HG03095 (cell line): ENCODE results near the gene DEPDC1B.
A peak's percentile ranks its signal among the peaks of the same experiment; 100 is the strongest.
"Not testable (repeated sequence)": the region's sequence is repeated elsewhere in the genome, so short reads cannot be mapped to it uniquely, and the experiment has no call there.

Source experiments
- ATAC-seq: cut with Tn5 transposase; IDR thresholded peaks from one replicate; pipeline ENCODE4 v1.9.1; 2021; ENCODE audit warnings: moderate library complexity; ENCODE audit not compliant: unreplicated experiment

DEPDC1B gene

GRCh38 chr5:60699609-60700415 lies at the start of gene DEPDC1B:
Gene DEPDC1B, minus strand, starts transcription at chr5:60700166. Its CDS starts 73 bp downstream, at chr5:60700093.
- peak; percentile 94 for ATAC-seq

- no peak for ATAC-seq
Measured at GRCh38 chr5:60744682-60745081, 44.7 kb upstream of the DEPDC1B start.

GRCh38 chr5:60743511-60744314 lies 43.7 kb upstream of the DEPDC1B start:
- no peak for ATAC-seq

GRCh38 chr5:60740322-60740721 lies 40.4 kb upstream of the DEPDC1B start:
- no peak for ATAC-seq

GRCh38 chr5:60738933-60739332 lies 39.0 kb upstream of the DEPDC1B start:
- ATAC-seq, result no peak

- no peak for ATAC-seq
Measured at GRCh38 chr5:60738461-60738860, 38.5 kb upstream of the DEPDC1B start.

GRCh38 chr5:60730858-60731257 lies 30.9 kb upstream of the DEPDC1B start:
- not testable (repeated sequence) for ATAC-seq

GRCh38 chr5:60727033-60727679 lies 27.2 kb upstream of the DEPDC1B start:
- no peak for ATAC-seq

GRCh38 chr5:60724126-60724525 lies 24.2 kb upstream of the DEPDC1B start:
- ATAC-seq, result no peak

GRCh38 chr5:60722416-60722815 lies 22.4 kb upstream of the DEPDC1B start:
- ATAC-seq, result no peak

GRCh38 chr5:60719329-60719728 lies 19.4 kb upstream of the DEPDC1B start:
- no peak for ATAC-seq

GRCh38 chr5:60718166-60718892 lies 18.4 kb upstream of the DEPDC1B start:
- ATAC-seq, result no peak

GRCh38 chr5:60715201-60715928 lies 15.4 kb upstream of the DEPDC1B start:
- not testable (repeated sequence) for ATAC-seq

GRCh38 chr5:60712950-60713349 lies 13.0 kb upstream of the DEPDC1B start:
- ATAC-seq, result no peak

GRCh38 chr5:60711892-60712291 lies 11.9 kb upstream of the DEPDC1B start:
- not testable (repeated sequence) for ATAC-seq

- no peak for ATAC-seq
Measured at GRCh38 chr5:60710362-60710761, 10.4 kb upstream of the DEPDC1B start.

- ATAC-seq, result no peak
Measured at GRCh38 chr5:60705144-60705543, 5.2 kb upstream of the DEPDC1B start.

- no peak for ATAC-seq
Measured at GRCh38 chr5:60703944-60704343, 4.0 kb upstream of the DEPDC1B start.

- no peak for ATAC-seq
Measured at GRCh38 chr5:60701321-60701968, 1.5 kb upstream of the DEPDC1B start.

- peak; percentile 5 for ATAC-seq
Measured at GRCh38 chr5:60700416-60700757, 421 bp upstream of the DEPDC1B start.
